ENCODE measurements around the gene PEAR1. TPM values are rescaled to one million over a fixed set of nuclear protein-coding genes. Genes with fewer than 3 reads are reported as not detected.

Gene PEAR1
- total RNA-seq, 1 donor from 2014 or later: 11.5 TPM

DNA sequence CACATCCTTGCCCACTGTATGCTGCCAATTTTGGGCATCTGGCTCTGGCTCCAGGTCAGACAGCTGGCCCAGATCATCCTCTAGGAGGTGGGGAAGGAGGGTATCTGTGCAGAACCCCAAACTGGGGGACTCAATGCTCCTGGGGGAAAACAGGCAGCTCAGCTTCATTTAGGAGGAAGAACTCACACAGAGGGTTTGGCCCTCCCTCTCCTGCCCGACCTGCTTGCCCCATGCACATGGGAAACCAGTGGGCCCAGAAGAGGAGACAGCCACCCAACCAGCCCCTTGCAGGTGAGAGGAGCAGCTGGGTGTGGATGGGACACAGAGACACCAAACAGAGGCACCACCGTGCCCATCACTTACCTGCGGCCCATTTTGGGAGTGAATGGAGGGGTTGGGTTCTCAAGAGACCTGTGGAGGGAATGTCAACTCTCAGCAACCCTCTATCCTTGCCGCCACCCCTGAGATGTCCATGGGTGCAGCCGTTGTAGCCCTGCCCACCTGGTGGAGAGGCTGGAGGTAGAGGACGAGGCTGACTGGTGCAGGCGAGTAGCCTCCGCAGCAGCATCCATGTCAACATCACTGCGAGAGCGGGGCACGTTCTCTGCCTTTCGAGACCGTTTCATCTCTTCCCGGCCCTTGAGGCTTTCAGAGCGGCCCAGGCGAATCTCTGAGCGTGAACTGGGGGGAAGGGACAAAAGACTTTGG is 54.5 kb downstream of the PEAR1 start:
- no peak overlapping the region for H3K27ac ChIP-seq
- DNase-seq (ENCODE audit: extremely low spot score in 2 of 2): no peak
- no peaks in the 10 kb centered on the region for H3K9me3 ChIP-seq
- no peak overlapping the region for H3K4me3 ChIP-seq
- H3K36me3 ChIP-seq: peaks cover 0 to 88% of the 10 kb centered on the region in 2 donors
- H3K4me1 ChIP-seq: no peaks in the 10 kb centered on the region
- TF ChIP-seq POLR2AphosphoS5 (IDR thresholded peaks at IDR 0.05; ENCODE audit: insufficient read depth in 1 of 2, low read depth in 1 of 2) (no peak), POLR2A (IDR thresholded peaks at IDR 0.05) (no peak), CTCF (IDR thresholded peaks at IDR 0.05) (no peak)
- H3K27me3 ChIP-seq: no peaks in the 10 kb centered on the region
- intact Hi-C loops (cut with DNase I): no loop called here

DNA sequence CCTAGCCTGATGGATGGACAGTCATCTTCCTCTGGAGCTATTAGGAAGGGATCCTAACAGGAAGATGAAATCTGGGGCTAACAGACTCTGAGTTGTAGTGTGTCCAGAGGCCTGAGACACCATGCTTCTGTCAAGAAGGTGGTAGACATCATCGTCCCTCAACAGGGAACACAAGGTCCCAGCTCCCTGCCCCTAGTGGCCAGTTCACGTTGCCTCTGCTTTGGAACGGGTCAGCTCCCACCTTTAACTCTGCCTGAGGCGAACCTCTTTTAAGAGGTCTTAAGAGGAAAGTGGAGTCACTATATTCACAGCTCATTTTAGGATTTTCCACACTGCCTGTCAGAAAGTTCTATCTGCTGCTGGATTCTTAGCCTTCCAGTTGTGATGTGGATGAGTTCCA is 55.2 kb downstream of the PEAR1 start:
- DNase-seq (ENCODE audit: extremely low spot score in 2 of 2): no peak
- intact Hi-C loops (cut with DNase I): no loop called here
- no peak overlapping the region for H3K27ac ChIP-seq
- H3K27me3 ChIP-seq: no peaks in the 10 kb centered on the region
- no peak for TF ChIP-seq POLR2A (IDR thresholded peaks at IDR 0.05)
- no peak for TF ChIP-seq POLR2AphosphoS5 (IDR thresholded peaks at IDR 0.05; ENCODE audit: insufficient read depth in 1 of 2, low read depth in 1 of 2)
- no peak for TF ChIP-seq CTCF (IDR thresholded peaks at IDR 0.05)
- no peaks in the 10 kb centered on the region for H3K9me3 ChIP-seq
- H3K36me3 ChIP-seq: peaks cover 0 to 84% of the 10 kb centered on the region in 2 donors
- no peak overlapping the region for H3K4me3 ChIP-seq
- no peaks in the 10 kb centered on the region for H3K4me1 ChIP-seq

GRCh38 chr1:156949127-156949526 is 55.6 kb downstream of the PEAR1 start:
- Histone ChIP-seq H3K36me3 (peaks cover 0 to 80% of the 10 kb centered on the region in 2 donors), H3K4me3 (no peak overlapping the region), H3K27ac (no peak overlapping the region), H3K9me3 (no peaks in the 10 kb centered on the region), H3K4me1 (no peaks in the 10 kb centered on the region), H3K27me3 (no peaks in the 10 kb centered on the region)
- intact Hi-C loops (cut with DNase I): no loop called here
- no peak for DNase-seq (ENCODE audit: extremely low spot score in 2 of 2)
- no peak for TF ChIP-seq POLR2AphosphoS5 (IDR thresholded peaks at IDR 0.05; ENCODE audit: insufficient read depth in 1 of 2, low read depth in 1 of 2)
- TF ChIP-seq POLR2A (IDR thresholded peaks at IDR 0.05): no peak
- no peak for TF ChIP-seq CTCF (IDR thresholded peaks at IDR 0.05)

GRCh38 chr1:156951371-156951770 is 57.9 kb downstream of the PEAR1 start:
- Histone ChIP-seq H3K36me3 (peaks cover 3 to 73% of the 10 kb centered on the region in 2 donors), H3K4me3 (no peak overlapping the region), H3K4me1 (no peaks in the 10 kb centered on the region), H3K27me3 (no peaks in the 10 kb centered on the region), H3K27ac (no peak overlapping the region), H3K9me3 (no peaks in the 10 kb centered on the region)
- intact Hi-C loops (cut with DNase I): no loop called here
- no peak for TF ChIP-seq POLR2A (IDR thresholded peaks at IDR 0.05)
- no peak for TF ChIP-seq POLR2AphosphoS5 (IDR thresholded peaks at IDR 0.05; ENCODE audit: insufficient read depth in 1 of 2, low read depth in 1 of 2)
- TF ChIP-seq CTCF (IDR thresholded peaks at IDR 0.05): no peak
- DNase-seq (ENCODE audit: extremely low spot score in 2 of 2): no peak

GRCh38 chr1:156953571-156953970 is 60.1 kb downstream of the PEAR1 start:
- intact Hi-C loops (cut with DNase I): no loop called here
- Histone ChIP-seq H3K27me3 (no peaks in the 10 kb centered on the region), H3K27ac (no peak overlapping the region), H3K4me3 (no peak overlapping the region), H3K36me3 (peaks cover 3 to 69% of the 10 kb centered on the region in 2 donors), H3K9me3 (no peaks in the 10 kb centered on the region), H3K4me1 (no peaks in the 10 kb centered on the region)
- TF ChIP-seq POLR2A (IDR thresholded peaks at IDR 0.05) (no peak), CTCF (IDR thresholded peaks at IDR 0.05) (no peak), POLR2AphosphoS5 (IDR thresholded peaks at IDR 0.05; ENCODE audit: insufficient read depth in 1 of 2, low read depth in 1 of 2) (no peak)
- no peak for DNase-seq (ENCODE audit: extremely low spot score in 2 of 2)
